SK-N-MC (cell line): ENCODE measurements around the gene ARHGAP26.

Experiments used
- DNase-seq: peaks from one replicate; pipeline ENCODE4 v3.0.0-alpha.2; 2011; ENCODE audit warnings: low read depth, low spot score
- H3K27ac ChIP-seq: fragments of 200-600 bp; sonication (generic); 2 replicates; pipeline ENCODE4 v1.5.1; 2016; ENCODE audit warnings: mixed run types
- H3K36me3 ChIP-seq: fragments of 200-600 bp; sonication (generic); 2 replicates; pipeline ENCODE4 v1.6.1; 2017; ENCODE audit warnings: antibody characterized with exemption, low read length, mixed read lengths; ENCODE audit not compliant: insufficient read depth
- H3K4me3 ChIP-seq: fragments of 200-600 bp; sonication (generic); 2 replicates; pipeline ENCODE4 v1.5.1; 2016
- H3K9ac ChIP-seq: fragments of 200-600 bp; sonication (generic); 2 replicates; pipeline ENCODE4 v1.8.0; 2017; ENCODE audit warnings: mixed run types, mixed read lengths; ENCODE audit not compliant: insufficient read length
- H3K9me3 ChIP-seq: fragments of 200-600 bp; sonication (generic); 2 replicates; pipeline ENCODE4 v1.6.1; 2017; ENCODE audit warnings: low read depth, mild to moderate bottlenecking, antibody characterized with exemption, low read length, moderate library complexity, mixed read lengths
- EZH2 ChIP-seq: fragments of 200-600 bp; sonication (generic); IDR thresholded peaks from one replicate; pipeline ENCODE4 v1.6.1; 2017; ENCODE audit warnings: antibody characterized with exemption
- FOXP2 ChIP-seq: optimal IDR thresholded peaks from 2 replicates; pipeline ENCODE3; 2011; ENCODE audit warnings: mild to moderate bottlenecking, moderate library complexity; ENCODE audit not compliant: insufficient read depth; ENCODE audit errors: extremely low read length, control extremely low read depth
- POLR2AphosphoS5 ChIP-seq: IDR thresholded peaks from 2 replicates; pipeline ENCODE4 v1.6.1; 2012; ENCODE audit warnings: mild to moderate bottlenecking, low read depth, low read length, borderline replicate concordance

Gene ARHGAP26

DNA sequence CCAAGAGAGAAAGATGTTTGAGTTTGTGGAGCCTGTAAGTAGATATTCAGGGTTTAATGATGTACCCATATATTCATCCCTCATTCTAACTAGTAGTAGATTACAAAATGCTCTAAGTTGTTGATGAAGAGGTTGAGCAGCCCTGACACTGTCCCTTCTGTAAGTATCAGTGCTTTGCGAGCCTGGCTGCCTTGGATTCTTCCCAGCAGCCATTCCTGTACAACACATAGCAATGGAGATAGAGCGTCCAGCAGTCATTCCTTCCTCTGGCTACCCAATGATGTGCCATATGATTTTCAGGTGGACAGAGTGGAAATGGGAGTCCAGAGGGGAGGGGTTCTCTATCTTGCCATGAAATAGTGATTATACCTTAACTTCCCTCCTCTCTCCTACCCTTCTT is 124.1 kb downstream of the ARHGAP26 start:
- H3K4me3 ChIP-seq = no peak overlapping the region
- no peaks in the 10 kb centered on the region for H3K36me3 ChIP-seq
- no peaks in the 10 kb centered on the region for H3K9me3 ChIP-seq
- no peak overlapping the region for H3K27ac ChIP-seq
- no peak overlapping the region for H3K9ac ChIP-seq
- DNase-seq = no peak
- TF ChIP-seq POLR2AphosphoS5 (no peak), EZH2 (no peak), FOXP2 (no peak)

GRCh38 chr5:142894749-142895148 is 124.6 kb downstream of the ARHGAP26 start:
- no peak overlapping the region for H3K4me3 ChIP-seq
- no peak overlapping the region for H3K9ac ChIP-seq
- H3K36me3 ChIP-seq = no peaks in the 10 kb centered on the region
- no peak for DNase-seq
- no peaks in the 10 kb centered on the region for H3K9me3 ChIP-seq
- no peak overlapping the region for H3K27ac ChIP-seq
- no peak for TF ChIP-seq FOXP2
- TF ChIP-seq POLR2AphosphoS5 = no peak
- TF ChIP-seq EZH2 = no peak

DNA sequence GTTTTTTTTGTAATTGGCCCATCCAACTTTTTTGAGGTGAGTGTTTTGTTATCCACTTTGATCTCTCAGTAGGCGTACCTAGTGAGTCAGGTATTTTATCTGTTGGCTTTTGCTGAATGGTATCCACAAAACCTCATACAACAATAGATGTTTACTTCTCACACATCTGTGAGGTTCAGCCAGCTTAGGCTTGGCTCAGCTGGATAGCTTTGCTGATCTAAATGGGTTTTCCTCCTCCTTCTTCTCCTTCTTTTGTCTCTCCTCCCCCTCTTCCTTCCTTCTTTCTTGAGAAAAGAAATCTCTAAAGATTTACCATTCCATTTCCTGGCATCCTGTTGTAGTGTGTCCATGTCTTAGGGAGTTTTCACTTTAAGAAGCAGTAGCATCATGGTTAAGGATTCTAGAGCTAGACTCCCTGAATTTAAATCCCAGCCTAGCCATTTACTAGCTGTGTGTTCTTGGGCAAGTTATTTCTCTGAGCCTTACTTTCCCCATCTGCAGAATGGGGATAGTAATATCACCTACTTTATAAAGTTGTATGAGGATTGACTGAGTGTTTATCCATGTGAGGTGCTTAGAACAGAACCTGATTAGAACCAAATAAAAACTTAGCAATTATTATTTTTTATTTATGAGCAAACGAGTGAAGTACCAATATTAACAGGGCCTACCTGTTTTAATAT is 126.3 kb downstream of the ARHGAP26 start:
- no peak overlapping the region for H3K4me3 ChIP-seq

DNA sequence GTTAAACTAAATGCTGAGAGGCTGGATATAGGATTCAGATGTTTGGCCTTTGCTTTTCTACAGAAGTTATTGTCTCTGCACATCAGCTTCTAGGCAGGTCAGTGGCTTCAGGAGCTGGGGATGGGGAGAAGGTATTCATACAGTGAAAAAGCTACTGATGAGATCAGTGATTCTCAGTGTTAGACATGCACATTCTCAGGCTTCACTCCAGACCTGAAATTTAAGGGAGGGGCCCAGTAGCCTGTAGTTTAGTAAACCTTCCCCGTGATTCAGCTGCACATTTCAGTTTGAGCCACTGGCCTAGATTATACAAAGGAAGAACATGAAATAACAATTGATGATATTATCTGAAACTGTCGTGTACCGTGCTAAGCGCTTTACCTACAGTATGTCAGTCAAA is 127.2 kb downstream of the ARHGAP26 start:
- H3K4me3 ChIP-seq = no peak overlapping the region
- no peak for DNase-seq
- no peaks in the 10 kb centered on the region for H3K9me3 ChIP-seq
- H3K9ac ChIP-seq = no peak overlapping the region
- H3K27ac ChIP-seq = no peak overlapping the region
- TF ChIP-seq EZH2 = no peak
- TF ChIP-seq POLR2AphosphoS5 = no peak
- TF ChIP-seq FOXP2 = no peak
- H3K36me3 ChIP-seq = no peaks in the 10 kb centered on the region

More for the DNA sequence above, 126.3 kb downstream of the ARHGAP26 start:
- no peak for DNase-seq
- Histone ChIP-seq H3K27ac (no peak overlapping the region), H3K9me3 (no peaks in the 10 kb centered on the region), H3K9ac (no peak overlapping the region), H3K36me3 (no peaks in the 10 kb centered on the region)
- TF ChIP-seq FOXP2 = no peak
- no peak for TF ChIP-seq POLR2AphosphoS5
- TF ChIP-seq EZH2 = no peak

GRCh38 chr5:142900927-142901326 is 130.8 kb downstream of the ARHGAP26 start:
- Histone ChIP-seq H3K36me3 (no peaks in the 10 kb centered on the region), H3K9me3 (no peaks in the 10 kb centered on the region), H3K4me3 (no peak overlapping the region), H3K9ac (no peak overlapping the region), H3K27ac (no peak overlapping the region)
- no peak for DNase-seq
- TF ChIP-seq POLR2AphosphoS5 (no peak), FOXP2 (no peak), EZH2 (no peak)

DNA sequence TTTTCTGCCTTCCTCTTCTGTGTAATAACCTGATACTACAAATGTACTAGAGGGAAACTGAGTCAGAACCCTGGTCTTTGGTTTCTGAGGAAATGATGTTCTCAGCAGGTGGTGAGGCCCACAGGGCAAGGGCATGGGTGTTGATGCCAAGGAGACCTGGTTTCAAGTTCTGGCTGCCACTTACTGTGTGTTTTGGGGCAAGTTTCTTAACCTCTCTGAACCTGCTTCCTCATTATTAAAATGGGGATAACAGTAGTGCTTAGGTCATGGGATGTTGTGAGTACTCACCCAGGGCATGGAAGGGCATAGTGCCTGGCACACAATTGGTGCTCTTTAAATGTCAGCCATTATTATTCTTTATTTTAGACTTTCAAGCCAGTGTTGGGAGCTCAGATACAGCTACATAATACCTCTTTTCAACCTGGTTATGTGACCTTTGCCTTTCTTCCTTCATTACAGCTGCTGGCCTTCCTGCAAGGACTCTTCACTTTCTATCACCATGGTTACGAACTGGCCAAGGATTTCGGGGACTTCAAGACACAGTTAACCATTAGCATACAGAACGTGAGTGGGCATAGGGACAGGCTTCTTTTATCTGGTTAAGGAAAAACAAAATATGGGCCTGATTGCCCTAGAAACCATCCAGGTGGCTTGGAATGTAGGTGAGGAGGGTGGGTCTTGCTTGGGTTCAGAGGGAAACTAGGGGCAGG is 131.5 kb downstream of the ARHGAP26 start:
- Histone ChIP-seq H3K27ac (no peak overlapping the region), H3K9me3 (no peaks in the 10 kb centered on the region), H3K9ac (no peak overlapping the region), H3K36me3 (no peaks in the 10 kb centered on the region), H3K4me3 (no peak overlapping the region)
- no peak for TF ChIP-seq FOXP2
- TF ChIP-seq EZH2 = no peak
- no peak for TF ChIP-seq POLR2AphosphoS5
- no peak for DNase-seq

DNA sequence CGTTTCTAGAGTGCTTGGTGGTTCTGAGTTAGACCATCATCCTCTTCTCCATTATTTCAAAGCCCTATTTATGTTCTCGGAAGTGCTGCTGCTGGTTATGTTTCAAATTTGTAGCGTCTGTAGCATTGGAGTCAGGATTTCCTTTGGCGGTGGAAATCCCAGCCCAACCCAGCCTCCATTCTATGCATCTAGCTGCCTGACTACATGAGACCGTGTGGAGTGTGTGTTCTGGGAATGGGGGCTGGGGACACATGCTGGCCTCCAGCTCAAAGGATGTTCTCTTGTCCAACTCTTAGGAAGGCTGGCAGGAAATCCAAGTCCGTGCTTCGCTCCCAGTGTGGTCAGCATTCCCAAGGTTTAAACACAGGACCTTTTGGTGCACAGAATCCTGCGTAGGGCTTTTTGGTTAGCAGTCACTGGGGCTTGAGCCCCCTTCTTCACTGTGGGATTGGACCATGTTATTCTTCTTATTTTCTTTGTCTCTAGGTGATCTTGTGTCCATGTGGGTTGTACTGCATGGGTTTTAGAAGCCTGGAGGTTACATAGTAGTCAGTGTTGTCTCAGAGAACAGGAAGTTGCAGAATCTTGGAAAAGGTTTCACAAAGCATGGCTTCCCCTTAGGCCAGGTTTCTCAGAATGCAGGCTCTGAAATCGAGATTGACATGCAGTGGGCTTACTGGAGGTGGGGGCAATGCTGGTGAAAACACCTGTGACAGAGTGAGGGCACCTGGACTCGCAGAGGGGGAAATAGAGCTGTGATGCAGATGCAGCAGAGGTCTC is 132.2 kb downstream of the ARHGAP26 start:
- Histone ChIP-seq H3K27ac (no peak overlapping the region), H3K9ac (no peak overlapping the region), H3K9me3 (no peaks in the 10 kb centered on the region), H3K4me3 (no peak overlapping the region), H3K36me3 (no peaks in the 10 kb centered on the region)
- TF ChIP-seq FOXP2 (no peak), POLR2AphosphoS5 (no peak), EZH2 (no peak)
- DNase-seq = no peak

GRCh38 chr5:142904416-142904815 is 134.2 kb downstream of the ARHGAP26 start:
- H3K36me3 ChIP-seq = no peaks in the 10 kb centered on the region

More at GRCh38 chr5:142904416-142904815, 134.2 kb downstream of the ARHGAP26 start:
- Histone ChIP-seq H3K27ac (no peak overlapping the region), H3K4me3 (no peak overlapping the region), H3K9me3 (no peaks in the 10 kb centered on the region), H3K9ac (no peak overlapping the region)
- no peak for TF ChIP-seq FOXP2
- TF ChIP-seq EZH2 = no peak
- TF ChIP-seq POLR2AphosphoS5 = no peak
- DNase-seq = no peak
